ENCODE data around the gene HFM1.
"Not testable (repeated sequence)": the region's sequence is repeated elsewhere in the genome, so short reads cannot be mapped to it uniquely, and the experiment has no call there.

Gene HFM1

GRCh38 chr1:91428182-91428798, 23.7 kb upstream of the HFM1 start:
- H3K4me3 ChIP-seq (ENCODE audit: low read depth, low read length): no peak overlapping the region
- TF ChIP-seq CTCF (conservative IDR thresholded peaks at IDR 0.05; ENCODE audit: low read depth, low read length): no peak
- peak; percentile 4 for DNase-seq (ENCODE audit: low read depth)

GRCh38 chr1:91427741-91428140, 23.1 kb upstream of the HFM1 start:
- no peak for DNase-seq (ENCODE audit: low read depth)
- no peak overlapping the region for H3K4me3 ChIP-seq (ENCODE audit: low read depth, low read length)
- TF ChIP-seq CTCF (conservative IDR thresholded peaks at IDR 0.05; ENCODE audit: low read depth, low read length): no peak

- H3K4me3 ChIP-seq (ENCODE audit: low read depth, low read length); DNase-seq (ENCODE audit: low read depth): not testable (repeated sequence)
Observed at GRCh38 chr1:91422523-91422922, 17.9 kb upstream of the HFM1 start.

GRCh38 chr1:91412371-91412770, 7.7 kb upstream of the HFM1 start:
- no peak overlapping the region for H3K4me3 ChIP-seq (ENCODE audit: low read depth, low read length)
- no peak for DNase-seq (ENCODE audit: low read depth)
- TF ChIP-seq CTCF (conservative IDR thresholded peaks at IDR 0.05; ENCODE audit: low read depth, low read length): no peak

- peak; percentile 64 for TF ChIP-seq CTCF (conservative IDR thresholded peaks at IDR 0.05; ENCODE audit: low read depth, low read length)
- H3K4me3 ChIP-seq (ENCODE audit: low read depth, low read length): no peak overlapping the region
- peak; percentile 33 for DNase-seq (ENCODE audit: low read depth)
Observed at GRCh38 chr1:91406773-91407389, 2.2 kb upstream of the HFM1 start.

- TF ChIP-seq CTCF (conservative IDR thresholded peaks at IDR 0.05; ENCODE audit: low read depth, low read length): peak; percentile 59
- H3K4me3 ChIP-seq (ENCODE audit: low read depth, low read length): no peak overlapping the region
- DNase-seq (ENCODE audit: low read depth): peak; percentile 50
Observed at GRCh38 chr1:91402023-91402422, 2.6 kb downstream of the HFM1 start.

GRCh38 chr1:91400133-91400725, 4.4 kb downstream of the HFM1 start:
- DNase-seq (ENCODE audit: low read depth): no peak
- H3K4me3 ChIP-seq (ENCODE audit: low read depth, low read length): no peak overlapping the region
- TF ChIP-seq CTCF (conservative IDR thresholded peaks at IDR 0.05; ENCODE audit: low read depth, low read length): no peak

Data from choroid plexus epithelial cell (primary cell).